ENCODE results near the gene ADAMTSL3. TPM values are rescaled to one million over a fixed set of nuclear protein-coding genes. Genes with fewer than 3 reads are reported as not detected.

ADAMTSL3 gene
- total and polyA plus RNA-seq, 2 donors (not counting 1 experiment from before 2014, with no cell fraction given) = 0.01 TPM; not detected in 1

DNA sequence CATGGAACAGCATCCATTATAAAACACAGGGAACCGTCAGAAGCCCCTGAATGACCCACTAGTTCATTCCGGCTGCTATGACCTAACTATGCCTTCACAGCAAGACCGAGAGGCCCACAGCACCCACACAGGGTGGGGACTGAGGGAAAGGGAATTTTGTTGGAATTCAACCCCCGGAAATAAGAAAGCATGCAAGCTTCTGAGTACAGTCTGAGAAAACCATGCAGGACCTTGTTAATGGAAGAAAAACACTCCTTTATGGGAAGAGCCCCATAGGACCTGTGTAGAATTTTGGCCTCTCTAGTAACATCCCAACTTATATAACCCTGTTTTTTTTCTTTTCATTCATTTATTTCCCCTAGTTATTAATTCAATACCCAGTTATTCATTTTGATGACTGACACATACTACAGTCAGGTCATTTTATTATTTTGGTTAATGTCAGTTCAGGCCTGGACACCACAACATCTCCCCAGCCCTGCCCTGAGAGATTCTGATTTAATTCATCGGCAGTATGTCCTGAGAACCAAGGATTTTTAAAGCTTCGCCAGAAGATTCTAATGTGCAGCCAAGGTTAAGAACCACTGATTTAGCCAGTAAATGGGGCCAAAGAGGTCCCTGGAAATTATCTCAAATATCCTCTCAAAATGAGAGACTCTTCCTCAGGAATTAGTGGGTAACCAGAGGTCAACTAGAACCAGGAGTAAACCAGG, 350.0 kb downstream of the ADAMTSL3 start:
- no peak for TF ChIP-seq EZH2 (IDR thresholded peaks at IDR 0.05; ENCODE audit: borderline replicate concordance, insufficient read depth, low read depth, low read length, poor library complexity, severe bottlenecking)
- TF ChIP-seq, protein P1, sequence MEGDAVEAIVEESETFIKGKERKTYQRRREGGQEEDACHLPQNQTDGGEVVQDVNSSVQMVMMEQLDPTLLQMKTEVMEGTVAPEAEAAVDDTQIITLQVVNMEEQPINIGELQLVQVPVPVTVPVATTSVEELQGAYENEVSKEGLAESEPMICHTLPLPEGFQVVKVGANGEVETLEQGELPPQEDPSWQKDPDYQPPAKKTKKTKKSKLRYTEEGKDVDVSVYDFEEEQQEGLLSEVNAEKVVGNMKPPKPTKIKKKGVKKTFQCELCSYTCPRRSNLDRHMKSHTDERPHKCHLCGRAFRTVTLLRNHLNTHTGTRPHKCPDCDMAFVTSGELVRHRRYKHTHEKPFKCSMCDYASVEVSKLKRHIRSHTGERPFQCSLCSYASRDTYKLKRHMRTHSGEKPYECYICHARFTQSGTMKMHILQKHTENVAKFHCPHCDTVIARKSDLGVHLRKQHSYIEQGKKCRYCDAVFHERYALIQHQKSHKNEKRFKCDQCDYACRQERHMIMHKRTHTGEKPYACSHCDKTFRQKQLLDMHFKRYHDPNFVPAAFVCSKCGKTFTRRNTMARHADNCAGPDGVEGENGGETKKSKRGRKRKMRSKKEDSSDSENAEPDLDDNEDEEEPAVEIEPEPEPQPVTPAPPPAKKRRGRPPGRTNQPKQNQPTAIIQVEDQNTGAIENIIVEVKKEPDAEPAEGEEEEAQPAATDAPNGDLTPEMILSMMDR (IDR thresholded peaks at IDR 0.05) = no peak
- ATAC-seq (ENCODE audit: low read depth) = no peak
- H3K4me1 ChIP-seq (ENCODE audit: control insufficient read depth in 2 of 2, insufficient read depth in 2 of 2, low read length in 2 of 2) = no peaks in the 10 kb centered on the region
- no peaks in the 10 kb centered on the region for H3K27me3 ChIP-seq (replicated peaks in 1 of 4; ENCODE audit: control extremely low read depth in 1 of 4, control insufficient read depth in 3 of 4, insufficient read depth in 4 of 4, low read length in 3 of 4)
- Mint-ChIP-seq H3K9me3 (ENCODE audit: insufficient read depth) (no peaks in the 10 kb centered on the region), H3K27ac (no peak overlapping the region), H3K4me3 (no peak overlapping the region), H3K4me1 (no peaks in the 10 kb centered on the region), H3K27me3 (no peaks in the 10 kb centered on the region)
- intact Hi-C loops (cut with micrococcal nuclease) = no loop called here
- POLR2A ChIA-PET = no interaction called here
- H4K20me1 ChIP-seq (ENCODE audit: control insufficient read depth, insufficient read depth, low read length, poor library complexity, severe bottlenecking) = no peaks in the 10 kb centered on the region
- WGBS (ENCODE audit: insufficient coverage) = 100% methylated on average over 2 of the region's 6 CpGs
- CTCF ChIA-PET = no interaction called here
- H3K36me3 ChIP-seq (replicated peaks in 1 of 2; ENCODE audit: control extremely low read depth in 1 of 2, control insufficient read depth in 1 of 2, extremely low read depth in 1 of 2, insufficient read depth in 2 of 2, low read length in 1 of 2) = no peaks in the 10 kb centered on the region
- no peaks in the 10 kb centered on the region for H3K9me3 ChIP-seq (ENCODE audit: control extremely low read depth in 1 of 3, control insufficient read depth in 2 of 3, insufficient read depth in 1 of 3, low read length in 2 of 3)
- DNase-seq = no peak
- H3K27ac ChIP-seq (ENCODE audit: low read length in 2 of 2) = no peak overlapping the region
- H3K9ac ChIP-seq (ENCODE audit: low read length) = no peak overlapping the region
- no peak overlapping the region for H3K4me3 ChIP-seq (ENCODE audit: control extremely low read depth in 1 of 5, extremely low read depth in 1 of 5, insufficient read depth in 1 of 5, low read depth in 2 of 5, low read length in 4 of 5)
- H3K4me2 ChIP-seq (replicated peaks; ENCODE audit: low read depth, low read length, poor library complexity, severe bottlenecking) = no peak overlapping the region
- no peaks in the 10 kb centered on the region for H3K79me2 ChIP-seq (ENCODE audit: control insufficient read depth, insufficient read depth, low read length)
- no peak overlapping the region for H2AFZ ChIP-seq (ENCODE audit: insufficient read depth, low read depth, low read length, poor library complexity, severe bottlenecking)

DNA sequence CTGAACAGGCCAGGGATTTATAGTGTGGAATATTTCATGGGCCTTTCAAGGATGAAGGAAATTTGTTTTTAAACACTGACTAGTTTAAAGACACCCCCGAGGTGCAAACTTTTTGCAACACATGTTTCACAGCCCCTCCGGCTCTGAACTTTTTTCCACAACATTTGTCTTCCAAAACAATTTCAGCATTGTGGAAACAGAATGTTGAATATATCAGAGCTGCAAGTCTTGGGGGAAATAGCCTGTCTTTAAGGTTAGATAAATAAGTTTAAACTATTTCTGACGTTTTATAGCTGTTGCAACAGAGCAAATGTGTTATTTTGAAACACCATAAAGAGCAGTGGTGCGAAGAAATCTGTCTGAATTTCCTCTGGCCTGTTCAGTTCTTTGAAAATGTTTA, 352.5 kb downstream of the ADAMTSL3 start:
- WGBS (ENCODE audit: insufficient coverage) = 58% methylated on average over 2 of the region's 4 CpGs
- no peak overlapping the region for H3K27ac Mint-ChIP-seq
- intact Hi-C loops (cut with micrococcal nuclease) = no loop called here
- ChIA-PET POLR2A (no interaction called here), CTCF (no interaction called here)
- no peak for TF ChIP-seq EZH2 (IDR thresholded peaks at IDR 0.05; ENCODE audit: borderline replicate concordance, insufficient read depth, low read depth, low read length, poor library complexity, severe bottlenecking)
- TF ChIP-seq, protein P1 (IDR thresholded peaks at IDR 0.05) = no peak
- no peak for ATAC-seq (ENCODE audit: low read depth)
- H3K9me3 Mint-ChIP-seq (ENCODE audit: insufficient read depth) = peaks cover 2% of the 10 kb centered on the region
- H3K9ac ChIP-seq (ENCODE audit: low read length) = no peak overlapping the region
- no peak overlapping the region for H3K4me2 ChIP-seq (replicated peaks; ENCODE audit: low read depth, low read length, poor library complexity, severe bottlenecking)
- no peak overlapping the region for H2AFZ ChIP-seq (ENCODE audit: insufficient read depth, low read depth, low read length, poor library complexity, severe bottlenecking)
- H3K36me3 ChIP-seq (replicated peaks in 1 of 2; ENCODE audit: control extremely low read depth in 1 of 2, control insufficient read depth in 1 of 2, extremely low read depth in 1 of 2, insufficient read depth in 2 of 2, low read length in 1 of 2) = no peaks in the 10 kb centered on the region
- no peaks in the 10 kb centered on the region for H3K79me2 ChIP-seq (ENCODE audit: control insufficient read depth, insufficient read depth, low read length)
- no peaks in the 10 kb centered on the region for H3K4me1 ChIP-seq (ENCODE audit: control insufficient read depth in 2 of 2, insufficient read depth in 2 of 2, low read length in 2 of 2)
- DNase-seq = no peak
- no peaks in the 10 kb centered on the region for H3K4me1 Mint-ChIP-seq
- no peaks in the 10 kb centered on the region for H3K27me3 Mint-ChIP-seq
- no peaks in the 10 kb centered on the region for H3K9me3 ChIP-seq (ENCODE audit: control extremely low read depth in 1 of 3, control insufficient read depth in 2 of 3, insufficient read depth in 1 of 3, low read length in 2 of 3)
- H3K27me3 ChIP-seq (replicated peaks in 1 of 4; ENCODE audit: control extremely low read depth in 1 of 4, control insufficient read depth in 3 of 4, insufficient read depth in 4 of 4, low read length in 3 of 4) = no peaks in the 10 kb centered on the region
- no peak overlapping the region for H3K4me3 ChIP-seq (ENCODE audit: control extremely low read depth in 1 of 5, extremely low read depth in 1 of 5, insufficient read depth in 1 of 5, low read depth in 2 of 5, low read length in 4 of 5)
- H3K27ac ChIP-seq (ENCODE audit: low read length in 2 of 2) = no peak overlapping the region
- no peak overlapping the region for H3K4me3 Mint-ChIP-seq
- no peaks in the 10 kb centered on the region for H4K20me1 ChIP-seq (ENCODE audit: control insufficient read depth, insufficient read depth, low read length, poor library complexity, severe bottlenecking)
